Activated T-cell treated with anti-CD3 and anti-CD28 coated beads, Interleukin-2, amount 50 U/mL, for 24 hours (primary cell): ENCODE measurements around the gene PDE6D.
"Not testable (repeated sequence)": the region's sequence is repeated elsewhere in the genome, so short reads cannot be mapped to it uniquely, and the experiment has no call there.

Source experiments
- DNase-seq: peaks from one replicate; pipeline ENCODE4 v3.0.0-alpha.2; 2020
- H3K27ac Mint-ChIP-seq: 2 replicates; pipeline ENCODE4 v1.8.0; 2020; ENCODE audit warnings: mild to moderate bottlenecking, mixed read lengths
- H3K27me3 Mint-ChIP-seq: 2 replicates; pipeline ENCODE4 v1.8.0; 2020; ENCODE audit warnings: mixed read lengths
- H3K36me3 Mint-ChIP-seq: 2 replicates; pipeline ENCODE4 v1.8.0; 2020; ENCODE audit warnings: low read depth, mixed read lengths
- H3K4me1 Mint-ChIP-seq: 2 replicates; pipeline ENCODE4 v1.8.0; 2020; ENCODE audit warnings: low read depth, mixed read lengths
- H3K4me3 Mint-ChIP-seq: 2 replicates; pipeline ENCODE4 v1.8.0; 2020; ENCODE audit warnings: mild to moderate bottlenecking, moderate library complexity, mixed read lengths
- H3K9me3 Mint-ChIP-seq: 2 replicates; pipeline ENCODE4 v1.8.0; 2020; ENCODE audit warnings: mixed read lengths

The PDE6D gene

DNA sequence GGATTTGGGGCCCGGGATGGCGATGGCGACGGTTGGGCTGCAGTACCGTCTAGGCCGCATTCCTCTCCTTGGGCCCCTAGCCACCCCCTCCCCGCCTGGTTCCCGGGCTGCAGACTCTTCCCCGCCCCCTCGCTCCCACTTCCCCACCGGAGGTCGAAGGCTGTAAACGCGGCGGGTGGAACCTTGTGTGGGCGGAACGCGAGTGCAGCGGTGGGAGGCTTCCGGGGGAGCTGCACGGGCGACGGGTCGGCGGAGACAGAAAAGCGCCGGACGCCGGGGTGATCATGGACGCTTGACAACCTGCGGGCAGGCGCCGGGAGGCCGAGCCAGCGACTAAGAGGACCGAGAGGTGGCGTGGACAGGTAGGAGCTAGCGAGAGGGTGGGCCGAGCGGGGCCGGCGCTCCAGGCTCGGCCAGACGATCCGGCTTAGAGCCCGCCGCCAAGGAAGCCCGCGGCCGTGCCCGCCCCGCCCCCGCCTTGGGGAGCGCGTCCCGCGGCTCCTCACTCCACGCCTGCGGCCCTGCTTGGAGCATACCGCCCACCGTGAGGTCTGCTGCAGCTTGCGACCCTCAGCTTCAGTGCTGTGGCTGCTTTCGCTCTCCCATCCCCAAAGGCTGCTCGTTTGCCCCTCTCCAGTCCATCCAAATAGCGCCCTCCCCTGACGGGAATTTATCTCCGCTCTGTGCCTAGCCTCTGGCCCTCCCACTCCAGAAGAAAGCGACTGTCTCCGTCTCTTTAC lies 5.3 kb upstream of the PDE6D start, which contains the start of gene COPS7B:
COPS7B (plus strand) TSS at position 269 of the 740 bp plus-strand sequence. CDS start 2,126 bp downstream, outside the sequence.
- Mint-ChIP-seq H3K4me3 (peak within 1 kb of the TSS; percentile 95), H3K36me3 (peaks cover 52% of the 10 kb centered on the region), H3K9me3 (no peaks in the 10 kb centered on the region), H3K27ac (peak within 1 kb of the TSS; percentile 85), H3K27me3 (no peaks in the 10 kb centered on the region), H3K4me1 (peaks cover 74% of the 10 kb centered on the region)
- DNase-seq, result peak; percentile 90

DNA sequence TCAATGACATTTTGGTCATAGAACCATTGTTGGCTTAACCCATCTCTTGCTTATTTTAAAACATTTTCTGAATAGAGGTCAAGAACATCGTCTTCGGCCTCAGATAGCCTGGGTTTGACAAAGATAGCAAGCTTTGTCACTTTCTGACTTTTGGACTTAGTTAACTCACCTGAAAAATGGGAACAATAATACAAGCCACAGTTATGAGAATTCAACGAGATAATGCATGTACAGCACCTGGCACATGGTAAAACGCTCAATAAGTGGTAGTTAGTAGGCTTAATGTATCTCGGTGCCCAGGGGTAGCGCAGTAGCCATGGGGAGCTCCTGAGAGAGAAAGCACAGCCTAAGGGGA lies 4.7 kb upstream of the PDE6D start:
- Mint-ChIP-seq H3K4me1 (peaks cover 72% of the 10 kb centered on the region), H3K4me3 (peak overlapping the region; percentile 95), H3K27me3 (no peaks in the 10 kb centered on the region), H3K27ac (peak overlapping the region; percentile 85), H3K9me3 (no peaks in the 10 kb centered on the region), H3K36me3 (peaks cover 52% of the 10 kb centered on the region)
- DNase-seq, result no peak

DNA sequence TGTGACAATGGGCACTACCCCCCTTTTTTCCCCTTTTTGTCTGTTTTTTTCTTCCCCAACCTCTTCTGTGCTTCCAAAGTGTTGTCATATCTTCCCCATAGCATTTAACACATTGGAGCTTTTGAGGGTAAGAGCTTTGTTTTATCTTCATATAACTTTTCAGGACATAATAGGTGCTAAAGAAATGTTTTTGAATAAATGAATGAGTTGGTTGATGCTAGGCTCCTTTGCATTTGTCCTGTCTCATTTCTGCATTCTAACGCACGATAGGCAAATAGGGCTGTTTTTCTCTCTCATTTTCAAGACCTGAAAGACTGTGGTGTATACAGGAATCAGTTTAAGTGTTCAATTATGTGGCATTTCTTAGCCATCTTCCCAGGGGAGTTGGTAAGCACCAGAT lies 4.3 kb upstream of the PDE6D start:
- DNase-seq, result no peak
- Mint-ChIP-seq H3K36me3 (peaks cover 50% of the 10 kb centered on the region), H3K9me3 (no peaks in the 10 kb centered on the region), H3K27ac (peak overlapping the region; percentile 85), H3K4me3 (peak overlapping the region; percentile 95), H3K4me1 (peaks cover 72% of the 10 kb centered on the region), H3K27me3 (no peaks in the 10 kb centered on the region)

DNA sequence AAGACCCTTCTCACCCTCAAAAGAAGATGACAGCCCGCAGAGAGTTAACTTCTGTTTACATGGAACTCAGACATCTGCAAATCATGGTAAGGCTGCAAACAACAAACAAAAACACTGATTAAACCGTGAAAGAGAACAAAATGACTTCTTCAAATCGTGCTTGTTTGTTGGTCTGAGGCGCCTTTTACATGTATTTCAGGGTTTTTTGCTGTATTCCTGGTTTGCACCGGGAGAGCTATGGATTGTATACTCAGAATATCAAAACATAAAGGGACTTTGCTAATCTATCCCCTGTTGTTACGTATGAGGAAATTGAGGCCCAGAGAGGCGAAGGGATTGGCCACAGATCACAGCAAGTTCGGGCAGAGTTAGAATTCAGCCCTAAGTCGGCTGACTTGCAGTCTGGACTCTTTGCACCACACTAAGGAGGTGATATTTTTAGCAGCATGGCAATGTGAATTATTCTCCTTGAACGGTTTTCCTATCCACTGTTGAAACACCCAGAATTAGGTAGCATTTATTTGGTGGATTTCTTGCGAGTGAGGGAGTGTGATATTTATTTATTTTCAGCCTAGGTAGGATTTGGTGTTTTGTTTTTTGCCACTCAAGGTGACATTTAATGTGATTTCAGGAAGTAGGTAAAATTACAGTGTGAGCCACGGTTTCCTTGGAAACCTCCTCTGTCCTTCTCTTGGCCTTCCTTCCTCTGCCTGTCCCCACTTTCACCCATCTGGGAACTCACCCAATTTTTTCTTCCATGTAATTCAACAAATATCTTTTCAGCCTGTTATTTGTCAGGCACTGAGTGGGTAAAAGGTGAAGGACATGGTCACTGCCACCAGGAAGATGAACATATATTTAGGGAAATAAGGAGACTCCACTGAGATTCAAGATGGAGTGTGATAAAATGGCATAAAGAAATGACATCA lies 980 bp upstream of the PDE6D start:
- Mint-ChIP-seq H3K27ac (peak overlapping the region; percentile 99), H3K36me3 (peaks cover 28% of the 10 kb centered on the region), H3K4me1 (peaks cover 63% of the 10 kb centered on the region), H3K27me3 (no peaks in the 10 kb centered on the region), H3K4me3 (peak overlapping the region; percentile 96), H3K9me3 (no peaks in the 10 kb centered on the region)
- DNase-seq, result no peak

DNA sequence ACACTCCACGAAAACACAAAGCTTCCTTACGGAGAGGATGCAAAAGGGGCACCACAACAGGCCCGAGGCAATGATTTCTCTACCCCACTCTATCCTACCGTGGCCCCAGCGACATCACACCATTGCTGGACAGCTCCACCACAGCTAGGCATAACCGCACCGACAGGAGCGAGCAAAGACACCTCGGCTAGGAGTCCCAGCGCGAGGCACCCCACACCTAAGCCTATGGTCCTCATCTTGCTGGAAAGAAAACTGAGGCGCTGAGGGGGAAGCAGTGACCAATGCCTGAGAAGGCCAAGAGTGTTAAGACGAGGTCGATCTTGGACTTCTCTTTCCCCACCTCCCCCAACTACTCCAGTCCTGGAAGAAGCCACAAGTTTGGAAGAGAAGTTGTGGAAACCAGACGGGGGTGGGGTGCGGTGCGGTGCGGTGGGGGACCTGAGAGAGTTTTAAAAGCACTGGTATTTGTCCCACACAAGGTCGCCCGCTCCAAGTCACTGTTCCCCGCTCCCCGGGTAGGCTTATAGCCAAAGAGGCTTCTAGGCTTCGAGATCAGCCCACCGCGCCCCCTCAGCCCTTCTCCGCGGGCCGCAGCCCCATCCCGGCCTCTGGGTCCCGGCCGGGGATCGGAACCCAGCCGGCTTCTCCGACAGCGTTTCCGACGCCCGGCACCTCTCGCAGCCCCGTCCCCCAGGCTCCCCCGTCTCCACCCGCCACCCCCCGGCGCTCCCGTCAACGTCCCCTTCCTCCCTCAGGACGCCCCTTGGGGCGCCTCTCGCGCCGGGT lies 766 bp downstream of the PDE6D start:
- Mint-ChIP-seq H3K4me3 (peak overlapping the region; percentile 96), H3K27ac (peak overlapping the region; percentile 99), H3K4me1 (peaks cover 52% of the 10 kb centered on the region), H3K36me3 (peaks cover 22% of the 10 kb centered on the region), H3K27me3 (no peaks in the 10 kb centered on the region), H3K9me3 (no peaks in the 10 kb centered on the region)
- DNase-seq, result peak; percentile 31

DNA sequence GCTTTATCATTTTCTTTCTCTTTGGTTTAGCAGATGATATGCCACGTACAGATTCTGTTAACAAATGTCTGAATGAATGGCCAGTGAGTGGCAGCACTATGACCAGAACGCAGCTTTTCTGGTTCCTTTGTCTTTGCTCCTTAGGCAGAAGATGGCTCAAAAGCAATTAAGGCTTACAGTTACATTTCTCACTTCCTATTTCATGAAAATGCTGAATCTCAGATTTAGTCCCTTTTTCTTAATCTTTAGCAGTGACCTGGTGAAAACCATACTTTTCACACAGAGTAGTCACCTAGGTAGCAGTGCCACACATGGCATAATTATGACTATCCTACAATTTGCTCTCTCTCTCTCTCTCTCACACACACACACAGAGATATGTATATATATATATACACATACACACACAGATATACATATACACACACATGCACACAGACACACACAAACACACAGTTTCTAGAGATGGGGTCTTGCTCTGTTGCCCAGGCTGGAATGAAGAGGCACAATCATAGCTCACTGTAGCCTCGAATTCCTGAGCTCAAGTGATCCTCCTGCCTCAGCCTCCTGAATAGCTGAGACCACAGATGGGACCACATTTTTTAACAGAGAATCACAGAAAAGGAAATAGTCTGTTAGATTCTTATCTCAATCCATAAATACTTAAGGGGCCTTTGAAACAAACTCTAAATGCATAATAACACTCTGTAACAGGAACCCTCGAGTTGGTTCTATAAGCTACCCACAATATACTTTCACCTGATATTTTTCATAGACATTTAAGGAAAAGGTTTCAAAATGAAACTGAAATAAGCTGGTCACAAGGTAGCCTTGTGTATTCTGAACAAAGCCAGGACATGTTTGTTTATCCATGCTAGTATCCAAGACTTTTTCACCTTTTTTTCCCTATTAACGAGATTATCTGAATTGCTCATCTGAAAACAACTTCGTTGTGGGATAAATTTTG lies 11.6 kb downstream of the PDE6D start:
- no peaks in the 10 kb centered on the region for H3K27me3 Mint-ChIP-seq
- H3K4me3 Mint-ChIP-seq, result no peak overlapping the region
- no peak overlapping the region for H3K27ac Mint-ChIP-seq

DNA sequence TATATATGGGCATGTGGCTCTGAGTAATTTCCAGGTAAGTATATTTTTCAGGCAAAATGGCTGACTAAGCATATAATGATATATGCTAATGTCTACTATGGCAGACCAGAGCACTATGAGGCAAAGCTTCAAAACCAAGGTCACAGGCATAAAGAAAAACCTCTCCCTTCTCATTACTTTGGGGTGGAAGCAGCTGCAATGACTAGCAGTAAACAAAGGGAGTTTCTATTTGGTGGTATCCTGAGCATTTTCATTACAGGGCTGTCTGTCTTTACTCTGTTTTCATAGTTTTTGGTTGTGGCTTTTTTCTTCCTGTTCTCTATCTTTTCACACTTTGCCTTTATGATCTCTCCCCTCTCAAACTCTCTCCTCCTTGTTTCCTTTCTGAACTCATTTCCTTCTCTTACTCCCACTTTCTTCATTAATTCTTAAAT lies 15.6 kb downstream of the PDE6D start:
- no peak for DNase-seq
- peaks cover 6% of the 10 kb centered on the region for H3K36me3 Mint-ChIP-seq
- no peaks in the 10 kb centered on the region for H3K9me3 Mint-ChIP-seq
- no peaks in the 10 kb centered on the region for H3K27me3 Mint-ChIP-seq
- H3K4me1 Mint-ChIP-seq, result peaks cover 22% of the 10 kb centered on the region
- peak overlapping the region; percentile 42 for H3K27ac Mint-ChIP-seq
- H3K4me3 Mint-ChIP-seq, result no peak overlapping the region

More for the DNA sequence above, 11.6 kb downstream of the PDE6D start:
- no peaks in the 10 kb centered on the region for H3K36me3 Mint-ChIP-seq
- H3K4me1 Mint-ChIP-seq, result peaks cover 22% of the 10 kb centered on the region
- H3K9me3 Mint-ChIP-seq, result no peaks in the 10 kb centered on the region
- no peak for DNase-seq

DNA sequence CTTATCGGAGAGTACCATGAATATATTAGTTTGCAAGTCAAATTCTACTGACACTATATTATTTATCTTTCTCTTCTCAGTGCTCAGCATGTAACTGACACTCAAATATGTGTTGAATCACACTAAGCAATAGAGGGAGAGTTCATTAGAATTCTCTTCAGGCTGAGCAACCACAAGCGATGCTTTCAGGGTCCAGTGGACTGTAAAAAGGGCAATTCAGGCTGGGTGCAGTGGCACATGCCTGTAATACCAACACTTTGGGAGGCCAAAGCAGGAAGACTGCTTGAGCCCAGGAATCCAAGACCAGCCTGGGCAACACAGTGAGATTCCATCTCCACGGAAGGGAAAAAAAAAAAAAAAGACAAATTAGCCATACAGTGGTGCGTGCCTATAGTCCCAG lies 16.3 kb downstream of the PDE6D start:
- Mint-ChIP-seq H3K27ac (no peak overlapping the region), H3K9me3 (no peaks in the 10 kb centered on the region), H3K36me3 (peaks cover 6% of the 10 kb centered on the region), H3K4me3 (no peak overlapping the region), H3K27me3 (no peaks in the 10 kb centered on the region), H3K4me1 (peaks cover 18% of the 10 kb centered on the region)
- DNase-seq, result no peak

DNA sequence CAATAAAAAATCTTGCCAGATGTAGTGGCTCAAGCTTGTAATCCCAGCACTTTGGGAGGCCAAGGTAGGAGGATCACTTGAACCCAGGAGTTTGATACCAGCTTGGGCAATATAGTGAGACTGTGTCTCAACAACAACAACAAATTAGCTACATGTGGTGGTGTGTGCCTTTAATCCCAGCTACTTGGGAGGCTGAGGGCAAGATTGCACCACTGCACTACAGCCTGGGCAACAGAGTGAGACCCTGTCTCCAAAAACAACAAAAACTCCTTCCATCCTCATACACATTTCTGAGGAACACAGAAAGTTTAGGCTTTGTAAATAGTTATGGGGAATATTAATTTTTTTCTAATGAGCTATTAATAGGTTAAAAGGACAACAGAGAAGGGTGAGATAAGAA lies 17.0 kb downstream of the PDE6D start:
- H3K4me1 Mint-ChIP-seq, result peaks cover 13% of the 10 kb centered on the region
- no peaks in the 10 kb centered on the region for H3K9me3 Mint-ChIP-seq
- H3K27ac Mint-ChIP-seq, result no peak overlapping the region
- no peak overlapping the region for H3K4me3 Mint-ChIP-seq
- peaks cover 6% of the 10 kb centered on the region for H3K36me3 Mint-ChIP-seq
- no peak for DNase-seq
- H3K27me3 Mint-ChIP-seq, result no peaks in the 10 kb centered on the region

DNA sequence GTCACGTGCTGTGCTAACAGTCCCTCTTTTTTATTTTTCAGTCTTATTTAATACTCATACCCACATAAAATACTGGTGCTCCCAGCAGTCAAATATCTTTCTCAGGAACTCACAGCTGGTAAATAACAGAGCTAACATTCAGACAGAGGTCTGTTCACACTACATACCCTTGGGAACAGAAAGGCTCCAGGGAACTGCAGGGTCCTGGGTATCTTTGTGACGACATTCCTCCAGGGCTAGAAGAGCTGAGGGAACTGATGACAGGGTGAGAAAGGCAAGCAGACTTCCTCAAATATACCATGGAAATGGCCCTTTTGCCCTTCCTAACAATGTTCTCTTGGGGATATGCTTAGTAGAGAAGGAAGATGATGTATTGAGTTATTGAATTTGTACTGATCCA lies 19.3 kb downstream of the PDE6D start:
- Mint-ChIP-seq H3K36me3 (peaks cover 6% of the 10 kb centered on the region), H3K4me1 (peaks cover 13% of the 10 kb centered on the region), H3K9me3 (no peaks in the 10 kb centered on the region), H3K27ac (no peak overlapping the region), H3K4me3 (no peak overlapping the region), H3K27me3 (no peaks in the 10 kb centered on the region)
- DNase-seq, result no peak

DNA sequence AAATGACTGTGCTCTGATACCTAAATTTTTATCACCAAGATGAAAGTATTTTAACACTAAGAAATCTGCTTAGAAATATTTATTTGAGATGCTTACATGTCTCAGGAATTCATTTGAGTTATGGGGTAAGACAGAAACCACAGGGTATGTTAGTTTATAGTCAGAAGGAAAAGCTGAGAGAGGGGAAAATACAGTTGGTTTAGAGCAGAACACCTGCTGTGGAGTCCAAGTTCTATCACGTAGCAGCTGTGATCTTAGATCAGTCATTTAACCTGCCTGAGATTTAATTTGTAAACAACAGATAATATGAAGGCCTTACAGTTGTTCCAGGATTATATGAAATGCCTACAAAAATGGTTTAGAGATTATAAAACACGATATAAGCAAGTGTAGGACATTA lies 29.0 kb downstream of the PDE6D start:
- no peak overlapping the region for H3K27ac Mint-ChIP-seq
- H3K27me3 Mint-ChIP-seq, result no peaks in the 10 kb centered on the region
- H3K4me3 Mint-ChIP-seq, result no peak overlapping the region
- H3K4me1 Mint-ChIP-seq, result no peaks in the 10 kb centered on the region
- DNase-seq, result no peak
- H3K9me3 Mint-ChIP-seq, result no peaks in the 10 kb centered on the region
- H3K36me3 Mint-ChIP-seq, result no peaks in the 10 kb centered on the region

DNA sequence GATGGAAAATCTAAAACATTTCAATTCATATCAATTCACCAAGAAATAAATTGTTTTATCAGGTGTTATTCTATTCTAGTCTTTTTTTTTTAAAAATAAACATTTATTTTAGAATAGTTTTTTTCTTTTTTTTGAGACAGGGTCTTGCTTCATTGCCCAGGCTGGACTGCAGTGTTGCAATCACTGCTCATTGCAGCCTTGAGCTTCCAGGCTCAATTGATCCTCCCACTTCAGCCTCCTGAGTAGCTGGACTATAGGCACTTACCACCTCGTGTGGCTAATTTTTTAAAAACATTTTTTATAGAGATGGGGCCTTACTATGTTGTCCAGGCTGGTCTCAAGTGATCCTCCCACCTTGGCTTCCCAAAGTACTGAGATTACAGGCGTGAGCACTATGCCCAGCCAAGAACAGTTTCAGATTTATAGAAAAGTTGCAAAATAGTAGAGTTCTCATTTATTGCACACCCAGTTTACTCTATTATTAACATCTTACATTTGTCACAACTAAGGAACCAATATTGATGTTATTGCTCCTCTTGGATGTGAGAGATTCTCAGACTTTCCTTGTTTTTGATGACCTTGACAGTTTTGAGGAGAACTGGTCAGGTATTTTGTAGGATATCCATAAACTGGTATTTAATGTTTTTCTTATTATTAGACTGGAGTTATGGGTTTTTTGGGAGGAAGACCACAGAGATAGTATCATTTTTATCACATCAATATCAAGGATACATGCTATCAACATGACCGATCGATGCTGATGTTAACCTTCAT lies 29.9 kb downstream of the PDE6D start:
- no peaks in the 10 kb centered on the region for H3K36me3 Mint-ChIP-seq

DNA sequence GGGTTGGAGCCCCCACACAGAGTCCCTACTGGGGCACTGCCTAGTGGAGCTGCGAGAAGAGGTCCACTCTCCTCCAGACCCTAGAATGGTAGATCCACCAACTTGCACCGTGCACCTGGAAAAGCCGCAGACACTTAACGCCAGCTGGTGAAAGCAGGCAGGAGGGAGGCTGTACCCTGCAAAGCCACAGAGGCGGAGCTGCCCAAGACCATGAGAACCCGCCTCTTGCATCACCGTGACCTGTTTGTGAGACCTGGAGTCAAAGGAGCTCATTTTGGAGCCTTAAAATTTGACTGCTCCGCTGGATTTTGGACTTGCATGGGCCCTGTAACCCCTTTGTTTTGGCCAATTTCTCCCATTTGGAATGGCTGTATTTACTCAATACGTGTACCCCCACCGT lies 32.1 kb downstream of the PDE6D start:
- not testable (repeated sequence) for DNase-seq, H3K4me1 Mint-ChIP-seq, H3K4me3 Mint-ChIP-seq, H3K9me3 Mint-ChIP-seq, H3K27me3 Mint-ChIP-seq, H3K27ac Mint-ChIP-seq, H3K36me3 Mint-ChIP-seq

More for the DNA sequence above, 29.9 kb downstream of the PDE6D start:
- no peak overlapping the region for H3K4me3 Mint-ChIP-seq
- no peaks in the 10 kb centered on the region for H3K4me1 Mint-ChIP-seq
- H3K27me3 Mint-ChIP-seq, result no peaks in the 10 kb centered on the region
- DNase-seq, result no peak
- no peaks in the 10 kb centered on the region for H3K9me3 Mint-ChIP-seq
- H3K27ac Mint-ChIP-seq, result no peak overlapping the region
